Activated T-cell treated with anti-CD3 and anti-CD28 coated beads for 4 hours (primary cell): Measurements from ENCODE around the gene GNG4.
"Not testable (repeated sequence)": the region's sequence is repeated elsewhere in the genome, so short reads cannot be mapped to it uniquely, and the experiment has no call there.

Experiments
- DNase-seq: peaks from one replicate; pipeline ENCODE4 v3.0.0-alpha.2; 2020

GNG4 gene

GRCh38 chr1:235579891-235580290, 69.7 kb downstream of the GNG4 start:
- no peak for DNase-seq

- DNase-seq = no peak
Measured at GRCh38 chr1:235575597-235575996, 74.0 kb downstream of the GNG4 start.

GRCh38 chr1:235573880-235574279, 75.7 kb downstream of the GNG4 start:
- no peak for DNase-seq

GRCh38 chr1:235572971-235573370, 76.6 kb downstream of the GNG4 start:
- not testable (repeated sequence) for DNase-seq

GRCh38 chr1:235571482-235571881, 78.1 kb downstream of the GNG4 start:
- DNase-seq = no peak

- DNase-seq = no peak
Measured at GRCh38 chr1:235567812-235568503, 81.6 kb downstream of the GNG4 start.

GRCh38 chr1:235566084-235566483, 83.5 kb downstream of the GNG4 start:
- no peak for DNase-seq

GRCh38 chr1:235563513-235564061, 86.0 kb downstream of the GNG4 start:
- no peak for DNase-seq

GRCh38 chr1:235562589-235562988, 87.0 kb downstream of the GNG4 start:
- no peak for DNase-seq

- no peak for DNase-seq
Measured at GRCh38 chr1:235558621-235559169, 90.9 kb downstream of the GNG4 start.

- no peak for DNase-seq
Measured at GRCh38 chr1:235557495-235557894, 92.1 kb downstream of the GNG4 start.

- no peak for DNase-seq
Measured at GRCh38 chr1:235556807-235557206, 92.8 kb downstream of the GNG4 start.

- no peak for DNase-seq
Measured at GRCh38 chr1:235553112-235553551, 96.5 kb downstream of the GNG4 start.

GRCh38 chr1:235552146-235552716, 97.4 kb downstream of the GNG4 start:
- no peak for DNase-seq

GRCh38 chr1:235549351-235550139, 100.0 kb downstream of the GNG4 start:
- no peak for DNase-seq

- not testable (repeated sequence) for DNase-seq
Measured at GRCh38 chr1:235546369-235547155, 103.0 kb downstream of the GNG4 start.

- DNase-seq = no peak
Measured at GRCh38 chr1:235545292-235545930, 104.2 kb downstream of the GNG4 start.

- DNase-seq = not testable (repeated sequence)
Measured at GRCh38 chr1:235542845-235543244, 106.7 kb downstream of the GNG4 start.

- DNase-seq = no peak
Measured at GRCh38 chr1:235533476-235534168, 116.0 kb downstream of the GNG4 start.

GRCh38 chr1:235532360-235532759, 117.2 kb downstream of the GNG4 start:
- DNase-seq = no peak

GRCh38 chr1:235527196-235527814, 122.3 kb downstream of the GNG4 start:
- DNase-seq = no peak
